22Rv1 (cell line): ENCODE data around the gene HSF2BP.

Experiments used
- CTCF ChIP-seq: fragments of 450-650 bp; IDR thresholded peaks from 2 replicates; pipeline ENCODE4 v1.5.1; 2017; ENCODE audit warnings: mild to moderate bottlenecking
- ZFX ChIP-seq: fragments of 450-650 bp; IDR thresholded peaks from 2 replicates; pipeline ENCODE4 v1.6.1; 2017; ENCODE audit warnings: antibody characterized with exemption, borderline replicate concordance

DNA sequence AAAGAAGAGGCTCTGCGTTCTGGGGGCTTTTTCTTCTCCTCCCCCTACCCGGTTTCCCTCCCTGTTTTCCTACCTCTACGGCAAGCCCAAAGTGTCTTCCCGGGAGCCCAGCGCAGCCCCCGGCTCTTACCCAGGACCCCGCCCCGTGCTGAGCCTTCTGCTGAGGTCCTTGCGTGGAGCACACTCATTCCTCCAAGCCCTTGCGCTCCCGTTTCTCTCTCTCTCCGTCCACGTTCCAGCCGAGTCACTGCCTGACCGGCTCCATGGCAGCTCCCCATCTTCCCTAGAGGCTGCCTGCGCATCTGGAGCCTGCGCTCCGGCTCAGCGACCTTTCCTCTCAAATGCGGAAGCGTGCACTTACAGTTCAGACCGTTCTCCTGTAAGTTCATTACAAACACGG is 34.7 kb upstream of the HSF2BP start:
- no peak for TF ChIP-seq CTCF
- no peak for TF ChIP-seq ZFX
